ENCODE measurements around the gene AP1M2.

AP1M2 gene

GRCh38 chr19:10603873-10604459 is 16.9 kb upstream of the AP1M2 start:
- Mint-ChIP-seq H3K4me3 (peak overlapping the region; percentile 84 to 91 (median 89)), H3K4me1 (peaks cover 13% of the 10 kb centered on the region), H3K27ac (peak overlapping the region; percentile 13 to 68 (median 55)), H3K27me3 (ENCODE audit: low read depth) (peaks cover 6% of the 10 kb centered on the region), H3K36me3 (ENCODE audit: low read depth) (no peaks in the 10 kb centered on the region), H3K9me3 (no peaks in the 10 kb centered on the region)
- TF ChIP-seq CTCF (IDR thresholded peaks at IDR 0.05; ENCODE audit: unreplicated experiment in 3 of 3), result no peak

- Mint-ChIP-seq H3K27me3 (ENCODE audit: low read depth) (peaks cover 6% of the 10 kb centered on the region), H3K4me1 (peaks cover 13% of the 10 kb centered on the region)
Observed at GRCh38 chr19:10603084-10603872, 16.2 kb upstream of the AP1M2 start.

GRCh38 chr19:10602330-10603083 is 15.4 kb upstream of the AP1M2 start:
- no peak for TF ChIP-seq CTCF (IDR thresholded peaks at IDR 0.05; ENCODE audit: unreplicated experiment in 3 of 3)
- Mint-ChIP-seq H3K36me3 (ENCODE audit: low read depth) (no peaks in the 10 kb centered on the region), H3K27me3 (ENCODE audit: low read depth) (peaks cover 6% of the 10 kb centered on the region), H3K9me3 (no peaks in the 10 kb centered on the region), H3K4me1 (peaks cover 13% of the 10 kb centered on the region), H3K27ac (peak overlapping the region in 2 of 3 experiments; percentile 68 to 85), H3K4me3 (peak overlapping the region; percentile 89 to 91 (median 89))

More at GRCh38 chr19:10603084-10603872, 16.2 kb upstream of the AP1M2 start:
- Mint-ChIP-seq H3K9me3 (no peaks in the 10 kb centered on the region), H3K4me3 (peak overlapping the region; percentile 84 to 91 (median 89)), H3K36me3 (ENCODE audit: low read depth) (no peaks in the 10 kb centered on the region), H3K27ac (peak overlapping the region; percentile 55 to 68 (median 57))
- TF ChIP-seq CTCF (IDR thresholded peaks at IDR 0.05; ENCODE audit: unreplicated experiment in 3 of 3), result no peak

GRCh38 chr19:10601999-10602329 is 14.9 kb upstream of the AP1M2 start:
- no peaks in the 10 kb centered on the region for H3K9me3 Mint-ChIP-seq
- peak overlapping the region in 2 of 3 experiments; percentile 42 to 85 for H3K27ac Mint-ChIP-seq
- H3K27me3 Mint-ChIP-seq (ENCODE audit: low read depth), result peaks cover 6% of the 10 kb centered on the region
- H3K36me3 Mint-ChIP-seq (ENCODE audit: low read depth), result no peaks in the 10 kb centered on the region
- peaks cover 13% of the 10 kb centered on the region for H3K4me1 Mint-ChIP-seq
- H3K4me3 Mint-ChIP-seq, result peak overlapping the region; percentile 81 to 90 (median 89)
- TF ChIP-seq CTCF (IDR thresholded peaks at IDR 0.05; ENCODE audit: unreplicated experiment in 3 of 3), result no peak

- no peaks in the 10 kb centered on the region for H3K9me3 Mint-ChIP-seq
- TF ChIP-seq CTCF (IDR thresholded peaks at IDR 0.05; ENCODE audit: unreplicated experiment in 3 of 3), result no peak
- H3K4me3 Mint-ChIP-seq, result peak overlapping the region; percentile 59 to 84 (median 72)
- H3K36me3 Mint-ChIP-seq (ENCODE audit: low read depth), result no peaks in the 10 kb centered on the region
- H3K27ac Mint-ChIP-seq, result no peak overlapping the region
- peaks cover 13% of the 10 kb centered on the region for H3K4me1 Mint-ChIP-seq
- peaks cover 16% of the 10 kb centered on the region for H3K27me3 Mint-ChIP-seq (ENCODE audit: low read depth)
Observed at GRCh38 chr19:10600149-10600548, 13.0 kb upstream of the AP1M2 start.
